ENCODE results near the gene NEUROD4. TPM values are rescaled to one million over a fixed set of nuclear protein-coding genes. Genes with fewer than 3 reads are reported as not detected.

NEUROD4 gene
- total RNA-seq, 1 experiment from 2014 or later: not detected

- DNase-seq (ENCODE audit: low read depth in 1 of 2, low spot score in 2 of 2): no peak
- Histone ChIP-seq H3K27ac (no peak overlapping the region), H3K27me3 (replicated peaks) (no peaks in the 10 kb centered on the region; the same call in 1 of the 2 replicates), H3K4me3 (no peak overlapping the region), H3K4me1 (replicated peaks) (no peaks in the 10 kb centered on the region), H3K9me3 (replicated peaks) (no peaks in the 10 kb centered on the region), H3K36me3 (no peaks in the 10 kb centered on the region)
These were observed 2.3 kb upstream of the NEUROD4 start for GRCh38 chr12:55017416-55017925.

DNA sequence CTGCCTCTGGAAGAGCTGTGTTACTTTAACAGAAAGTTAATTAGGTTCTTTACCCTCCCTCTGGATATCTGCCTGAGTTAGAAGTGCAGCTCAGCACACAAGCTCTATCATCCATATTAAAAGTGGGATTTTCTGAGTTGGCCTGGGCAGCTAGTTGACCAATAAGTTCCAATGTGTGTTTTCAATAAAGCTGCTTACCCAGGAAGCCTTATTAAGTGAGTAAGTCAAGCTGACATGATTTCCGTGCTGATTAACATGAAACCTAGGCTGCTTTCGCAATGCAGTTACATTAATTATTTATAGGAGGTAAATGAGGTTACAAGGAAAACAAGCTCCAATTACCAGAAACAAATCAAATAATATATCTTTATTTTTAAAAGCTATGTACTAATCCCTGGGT lies 4.8 kb downstream of the NEUROD4 start:
- Histone ChIP-seq H3K9me3 (replicated peaks) (no peaks in the 10 kb centered on the region), H3K4me3 (no peak overlapping the region)
- no peak for DNase-seq (ENCODE audit: low read depth in 1 of 2, low spot score in 2 of 2)

DNA sequence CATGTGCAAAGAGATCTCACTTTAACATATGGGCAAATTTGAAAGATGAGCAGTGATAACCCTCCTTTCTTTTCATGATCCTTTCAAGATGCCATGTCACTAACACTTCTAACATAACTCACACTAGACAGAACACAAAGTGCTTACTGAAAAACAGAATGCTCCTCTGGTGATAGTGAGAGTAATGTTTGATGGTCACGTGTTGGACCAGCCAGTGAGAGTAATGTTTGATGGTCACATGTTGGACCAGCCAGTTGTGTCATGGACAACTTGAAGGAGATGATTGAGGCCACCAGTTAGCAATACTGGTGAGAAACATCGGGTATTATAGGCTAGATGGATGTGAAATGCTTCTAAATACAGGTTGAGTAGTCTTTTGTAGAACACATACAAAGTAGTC lies 5.7 kb downstream of the NEUROD4 start:
- H3K4me1 ChIP-seq (replicated peaks): no peaks in the 10 kb centered on the region
- no peak for DNase-seq (ENCODE audit: low read depth in 1 of 2, low spot score in 2 of 2)
- H3K27ac ChIP-seq: no peak overlapping the region
- H3K36me3 ChIP-seq: no peaks in the 10 kb centered on the region
- no peaks in the 10 kb centered on the region for H3K9me3 ChIP-seq (replicated peaks)
- no peak overlapping the region for H3K4me3 ChIP-seq
- H3K27me3 ChIP-seq (replicated peaks): 0 out of 2 replicates have a peak, but pooled peaks cover 4% of the 10 kb centered on the region

More for the DNA sequence above, 4.8 kb downstream of the NEUROD4 start:
- Histone ChIP-seq H3K4me1 (replicated peaks) (no peaks in the 10 kb centered on the region), H3K27me3 (replicated peaks) (no peaks in the 10 kb centered on the region; the same call in 1 of the 2 replicates), H3K27ac (no peak overlapping the region), H3K36me3 (no peaks in the 10 kb centered on the region)

- no peak for DNase-seq (ENCODE audit: low read depth in 1 of 2, low spot score in 2 of 2)
- Histone ChIP-seq H3K4me1 (replicated peaks) (no peaks in the 10 kb centered on the region), H3K4me3 (no peak overlapping the region), H3K27me3 (replicated peaks) (peaks cover 27% of the 10 kb centered on the region), H3K36me3 (no peaks in the 10 kb centered on the region), H3K9me3 (replicated peaks) (no peaks in the 10 kb centered on the region), H3K27ac (no peak overlapping the region)
These were observed 14.4 kb downstream of the NEUROD4 start for GRCh38 chr12:55034218-55034617.

GRCh38 chr12:55036326-55037115 lies 16.7 kb downstream of the NEUROD4 start:
- Histone ChIP-seq H3K27ac (no peak overlapping the region), H3K27me3 (replicated peaks) (peaks cover 28% of the 10 kb centered on the region), H3K4me3 (no peak overlapping the region), H3K9me3 (replicated peaks) (no peaks in the 10 kb centered on the region), H3K36me3 (no peaks in the 10 kb centered on the region), H3K4me1 (replicated peaks) (no peaks in the 10 kb centered on the region)
- DNase-seq (ENCODE audit: low read depth in 1 of 2, low spot score in 2 of 2): no peak

- no peaks in the 10 kb centered on the region for H3K4me1 ChIP-seq (replicated peaks)
- H3K9me3 ChIP-seq (replicated peaks): no peaks in the 10 kb centered on the region
- DNase-seq (ENCODE audit: low read depth in 1 of 2, low spot score in 2 of 2): no peak
- H3K27me3 ChIP-seq (replicated peaks): peaks cover 35% of the 10 kb centered on the region
- H3K4me3 ChIP-seq: no peak overlapping the region
- H3K36me3 ChIP-seq: no peaks in the 10 kb centered on the region
- H3K27ac ChIP-seq: no peak overlapping the region
These were observed 17.7 kb downstream of the NEUROD4 start for GRCh38 chr12:55037351-55037987.

DNA sequence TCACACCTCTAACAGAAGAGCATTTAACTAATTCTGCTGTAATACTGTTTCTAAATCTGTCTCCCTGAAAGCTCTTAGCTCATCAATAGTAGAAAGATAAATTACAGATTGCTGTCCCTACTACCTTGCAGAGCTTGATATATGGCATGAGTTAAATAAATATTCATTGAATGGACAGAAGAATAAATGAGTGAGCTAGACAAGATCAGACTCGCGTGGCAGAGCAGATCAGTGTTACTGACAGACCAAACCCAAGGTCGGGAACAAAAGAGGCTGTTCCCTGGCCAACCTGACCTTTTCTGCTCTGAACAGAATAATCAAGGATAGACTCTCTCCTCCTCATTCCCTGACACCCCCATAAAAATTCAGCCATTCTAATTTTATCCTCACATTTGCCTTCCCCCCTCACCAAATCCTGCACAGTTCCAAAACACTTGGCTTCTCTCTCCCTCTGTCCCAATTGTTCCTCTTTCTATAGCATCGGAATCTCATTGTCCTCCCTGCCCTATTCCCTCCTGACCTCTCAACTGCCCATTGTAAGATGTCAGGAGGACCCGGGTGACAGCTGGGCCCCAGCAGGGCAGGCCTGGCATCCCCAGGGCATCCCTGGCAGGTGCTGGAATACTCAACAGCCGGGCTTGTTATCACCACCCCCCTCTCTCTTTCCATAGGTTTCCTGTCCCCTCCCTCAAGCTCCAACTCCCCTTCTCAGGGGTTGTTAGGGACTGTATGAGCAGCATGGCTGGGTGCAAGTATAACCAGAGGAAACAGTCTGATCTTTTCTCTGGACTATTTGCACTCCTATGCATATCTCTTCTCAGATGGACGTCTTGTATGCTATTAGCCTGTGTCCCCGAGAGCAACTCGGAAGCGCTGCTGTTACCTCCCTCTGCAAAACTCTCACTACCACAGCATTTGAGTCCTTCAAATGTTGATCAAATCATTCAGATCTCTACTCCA lies 19.9 kb downstream of the NEUROD4 start:
- Histone ChIP-seq H3K4me3 (no peak overlapping the region), H3K4me1 (replicated peaks) (no peaks in the 10 kb centered on the region), H3K27me3 (replicated peaks) (peaks cover 39% of the 10 kb centered on the region), H3K36me3 (no peaks in the 10 kb centered on the region), H3K27ac (no peak overlapping the region), H3K9me3 (replicated peaks) (no peaks in the 10 kb centered on the region)
- DNase-seq (ENCODE audit: low read depth in 1 of 2, low spot score in 2 of 2): no peak

GRCh38 chr12:55041345-55042055 lies 21.7 kb downstream of the NEUROD4 start:
- no peaks in the 10 kb centered on the region for H3K4me1 ChIP-seq (replicated peaks)
- H3K27me3 ChIP-seq (replicated peaks): peaks cover 36% of the 10 kb centered on the region
- no peaks in the 10 kb centered on the region for H3K9me3 ChIP-seq (replicated peaks)
- no peak overlapping the region for H3K27ac ChIP-seq
- H3K36me3 ChIP-seq: no peaks in the 10 kb centered on the region
- no peak overlapping the region for H3K4me3 ChIP-seq
- no peak for DNase-seq (ENCODE audit: low read depth in 1 of 2, low spot score in 2 of 2)

DNA sequence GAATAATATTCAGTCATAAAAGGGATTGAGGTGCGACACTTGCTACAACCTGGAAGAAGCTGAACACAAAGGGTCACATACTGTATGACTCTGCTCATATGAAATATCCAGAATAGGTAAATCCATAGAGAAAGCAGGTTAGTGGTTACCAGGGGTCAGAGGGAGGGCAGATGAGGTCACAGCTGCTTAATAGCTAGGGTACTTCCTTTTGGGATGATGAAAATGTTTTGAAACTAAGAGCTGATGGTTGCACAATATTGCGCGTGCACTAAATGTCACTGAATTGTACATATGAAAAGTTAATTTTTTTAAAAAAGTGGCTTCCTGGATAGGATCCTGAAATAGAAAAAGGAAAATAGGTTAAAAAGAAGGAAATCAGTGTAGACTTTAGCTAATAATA lies 23.8 kb downstream of the NEUROD4 start:
- no peaks in the 10 kb centered on the region for H3K4me1 ChIP-seq (replicated peaks)
- DNase-seq (ENCODE audit: low read depth in 1 of 2, low spot score in 2 of 2): no peak
- no peaks in the 10 kb centered on the region for H3K36me3 ChIP-seq
- no peaks in the 10 kb centered on the region for H3K9me3 ChIP-seq (replicated peaks)
- H3K4me3 ChIP-seq: no peak overlapping the region
- no peak overlapping the region for H3K27ac ChIP-seq
- peaks cover 32% of the 10 kb centered on the region for H3K27me3 ChIP-seq (replicated peaks)

DNA sequence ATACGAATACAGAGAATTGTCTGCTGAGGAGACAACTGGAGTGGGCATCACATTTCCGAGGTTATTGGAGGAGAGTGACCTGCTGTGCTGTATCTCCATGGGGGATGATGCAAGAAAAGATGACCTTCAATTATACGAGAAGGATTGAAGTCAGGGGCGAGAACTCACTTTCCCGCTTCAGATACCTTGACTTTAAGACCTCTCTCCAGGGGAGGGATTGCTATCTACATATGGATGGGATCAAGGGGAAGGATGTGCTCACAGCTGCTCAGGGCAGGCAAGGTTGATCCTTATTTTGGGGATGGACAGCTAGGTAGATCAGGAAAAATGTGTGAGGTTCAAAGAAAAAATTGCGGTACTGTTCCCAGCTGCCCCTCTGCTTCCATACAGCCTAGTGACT lies 24.4 kb downstream of the NEUROD4 start:
- no peak for DNase-seq (ENCODE audit: low read depth in 1 of 2, low spot score in 2 of 2)
- no peaks in the 10 kb centered on the region for H3K4me1 ChIP-seq (replicated peaks)
- H3K27me3 ChIP-seq (replicated peaks): peaks cover 31% of the 10 kb centered on the region
- no peaks in the 10 kb centered on the region for H3K9me3 ChIP-seq (replicated peaks)
- H3K27ac ChIP-seq: no peak overlapping the region
- no peaks in the 10 kb centered on the region for H3K36me3 ChIP-seq
- H3K4me3 ChIP-seq: no peak overlapping the region

- DNase-seq (ENCODE audit: low read depth in 1 of 2, low spot score in 2 of 2): no peak
- no peaks in the 10 kb centered on the region for H3K36me3 ChIP-seq
- H3K4me3 ChIP-seq: no peak overlapping the region
- no peaks in the 10 kb centered on the region for H3K4me1 ChIP-seq (replicated peaks)
- H3K27ac ChIP-seq: no peak overlapping the region
- H3K9me3 ChIP-seq (replicated peaks): no peaks in the 10 kb centered on the region
- H3K27me3 ChIP-seq (replicated peaks): peaks cover 8% of the 10 kb centered on the region
These were observed 29.9 kb downstream of the NEUROD4 start for GRCh38 chr12:55049676-55050075.

- Histone ChIP-seq H3K36me3 (no peaks in the 10 kb centered on the region), H3K9me3 (replicated peaks) (no peaks in the 10 kb centered on the region), H3K4me3 (no peak overlapping the region), H3K27ac (no peak overlapping the region), H3K27me3 (replicated peaks) (peaks cover 8% of the 10 kb centered on the region), H3K4me1 (replicated peaks) (no peaks in the 10 kb centered on the region)
- DNase-seq (ENCODE audit: low read depth in 1 of 2, low spot score in 2 of 2): no peak
These were observed 31.6 kb downstream of the NEUROD4 start for GRCh38 chr12:55051197-55051947.

Data from SJSA1 (cell line).